Measurements from ENCODE around the gene FGF7. TPM values are rescaled to one million over a fixed set of nuclear protein-coding genes. Genes with fewer than 3 reads are reported as not detected.

Gene FGF7
- total and polyA plus RNA-seq, 12 donors: 0.48 to 14.2 (median 5.2) TPM

DNA sequence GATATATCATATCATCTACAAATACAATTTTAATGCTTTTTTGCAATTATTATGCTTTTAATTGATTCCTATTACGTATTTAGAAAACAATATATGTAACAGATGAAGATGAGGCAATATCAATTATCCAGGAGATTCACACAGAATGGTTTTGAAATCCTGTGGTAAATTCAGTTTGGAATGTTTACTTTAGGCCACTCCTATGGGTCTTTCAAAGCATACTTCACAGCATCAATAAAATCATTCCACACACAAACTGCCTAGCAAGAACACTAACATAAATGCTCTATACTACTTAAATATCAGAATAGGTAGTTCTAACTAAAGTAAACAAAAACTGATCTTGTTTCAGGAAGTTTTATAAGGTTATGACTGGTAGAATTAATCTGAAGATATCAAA, 107.0 kb downstream of the FGF7 start:
- H3K9me3 ChIP-seq (replicated peaks in 1 of 3): peaks cover 0 to 8% (median 0%) of the 10 kb centered on the region in 3 donors
- TF ChIP-seq, protein P1, sequence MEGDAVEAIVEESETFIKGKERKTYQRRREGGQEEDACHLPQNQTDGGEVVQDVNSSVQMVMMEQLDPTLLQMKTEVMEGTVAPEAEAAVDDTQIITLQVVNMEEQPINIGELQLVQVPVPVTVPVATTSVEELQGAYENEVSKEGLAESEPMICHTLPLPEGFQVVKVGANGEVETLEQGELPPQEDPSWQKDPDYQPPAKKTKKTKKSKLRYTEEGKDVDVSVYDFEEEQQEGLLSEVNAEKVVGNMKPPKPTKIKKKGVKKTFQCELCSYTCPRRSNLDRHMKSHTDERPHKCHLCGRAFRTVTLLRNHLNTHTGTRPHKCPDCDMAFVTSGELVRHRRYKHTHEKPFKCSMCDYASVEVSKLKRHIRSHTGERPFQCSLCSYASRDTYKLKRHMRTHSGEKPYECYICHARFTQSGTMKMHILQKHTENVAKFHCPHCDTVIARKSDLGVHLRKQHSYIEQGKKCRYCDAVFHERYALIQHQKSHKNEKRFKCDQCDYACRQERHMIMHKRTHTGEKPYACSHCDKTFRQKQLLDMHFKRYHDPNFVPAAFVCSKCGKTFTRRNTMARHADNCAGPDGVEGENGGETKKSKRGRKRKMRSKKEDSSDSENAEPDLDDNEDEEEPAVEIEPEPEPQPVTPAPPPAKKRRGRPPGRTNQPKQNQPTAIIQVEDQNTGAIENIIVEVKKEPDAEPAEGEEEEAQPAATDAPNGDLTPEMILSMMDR (IDR thresholded peaks at IDR 0.05): no peak
- no peak for TF ChIP-seq POLR2A (IDR thresholded peaks at IDR 0.05)
- H3K36me3 ChIP-seq (replicated peaks in 1 of 2): no peaks in the 10 kb centered on the region
- H3K4me3 ChIP-seq: no peak overlapping the region
- H3K27me3 ChIP-seq: no peaks in the 10 kb centered on the region
- intact Hi-C loops (cut with DNase I): no loop called here
- H3K4me1 ChIP-seq (replicated peaks in 1 of 2): no peaks in the 10 kb centered on the region
- 79 to 88% (median 82%) methylated on average over 1 of the region's 1 CpG for WGBS, 4 donors
- DNase-seq: no peak
- no peak overlapping the region for H3K27ac ChIP-seq

Other genes starting within 250 kb of the FGF7 start
- 10 to 100 TPM in 5 of 9 donors, 1 to 10 TPM in 4; 1.4 to 20.4 (median 11.3) TPM for gene FAM227B, start 197.6 kb downstream of the FGF7 start, total RNA-seq
- 1 to 10 TPM; 6.8 to 7.5 (median 7.3) TPM for gene FAM227B, start 197.6 kb downstream of the FGF7 start, polyA plus RNA-seq
- gene DTWD1, start 197.8 kb downstream of the FGF7 start, total RNA-seq: 10 to 100 TPM; 11.7 to 45.7 (median 21.0) TPM
- gene DTWD1, start 197.8 kb downstream of the FGF7 start, polyA plus RNA-seq: 10 to 100 TPM; 22.7 to 33.5 (median 25.1) TPM

All from adrenal gland (tissue), 12 donors.